GM18909 (cell line): Measurements from ENCODE around the gene CCDC197.
A peak's percentile ranks its signal among the peaks of the same experiment; 100 is the strongest.

ENCODE experiments used
- ATAC-seq: cut with Tn5 transposase; IDR thresholded peaks from one replicate; pipeline ENCODE4 v1.9.1; 2021; ENCODE audit warnings: mild to moderate bottlenecking; ENCODE audit not compliant: unreplicated experiment, poor library complexity

The CCDC197 gene

DNA sequence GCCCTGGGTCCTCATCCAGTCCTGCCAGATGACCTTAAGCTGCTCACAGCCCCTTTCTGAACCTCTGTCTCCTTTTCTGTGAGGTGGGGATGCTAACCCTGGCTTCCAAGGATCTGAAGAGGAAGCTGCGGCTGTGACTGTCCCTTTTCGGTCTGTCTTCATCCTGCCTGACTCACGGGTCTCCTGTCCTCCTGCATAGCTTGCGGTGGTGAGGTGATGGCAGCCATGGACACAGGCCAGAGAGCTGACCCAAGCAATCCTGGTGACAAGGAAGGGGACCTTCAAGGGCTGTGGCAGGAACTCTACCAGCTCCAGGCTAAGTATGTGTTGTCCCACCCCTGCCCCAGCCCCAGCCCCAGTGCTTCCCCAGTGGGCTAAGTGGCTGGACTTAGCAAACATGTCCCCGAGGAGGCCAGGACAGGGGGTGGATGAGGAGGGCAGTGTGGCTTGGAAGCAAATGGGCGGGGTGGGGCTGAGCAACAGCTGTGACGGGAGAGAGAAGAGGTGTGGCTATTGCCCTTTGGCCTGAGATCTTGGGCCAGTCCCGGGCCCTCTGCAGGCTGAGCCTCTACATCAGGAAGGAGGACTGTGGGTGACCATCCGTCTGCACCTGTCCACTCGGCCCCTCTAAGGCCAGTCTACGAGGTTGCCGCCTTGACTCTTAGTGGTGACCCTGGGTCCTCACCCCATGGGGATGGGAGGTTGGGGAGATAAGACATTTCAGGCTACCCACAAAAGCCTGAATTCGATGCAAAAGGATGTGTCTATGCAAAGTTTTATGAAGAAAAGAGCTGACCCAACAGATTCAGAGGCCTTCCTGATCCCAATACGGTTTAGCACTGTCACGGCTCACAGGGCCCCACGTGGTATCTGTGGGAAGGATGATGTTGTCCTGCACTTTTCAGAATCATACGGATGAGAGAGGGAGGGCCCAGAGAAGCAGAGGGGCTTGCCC lies 1.1 kb downstream of the CCDC197 start:
- no peak for ATAC-seq

DNA sequence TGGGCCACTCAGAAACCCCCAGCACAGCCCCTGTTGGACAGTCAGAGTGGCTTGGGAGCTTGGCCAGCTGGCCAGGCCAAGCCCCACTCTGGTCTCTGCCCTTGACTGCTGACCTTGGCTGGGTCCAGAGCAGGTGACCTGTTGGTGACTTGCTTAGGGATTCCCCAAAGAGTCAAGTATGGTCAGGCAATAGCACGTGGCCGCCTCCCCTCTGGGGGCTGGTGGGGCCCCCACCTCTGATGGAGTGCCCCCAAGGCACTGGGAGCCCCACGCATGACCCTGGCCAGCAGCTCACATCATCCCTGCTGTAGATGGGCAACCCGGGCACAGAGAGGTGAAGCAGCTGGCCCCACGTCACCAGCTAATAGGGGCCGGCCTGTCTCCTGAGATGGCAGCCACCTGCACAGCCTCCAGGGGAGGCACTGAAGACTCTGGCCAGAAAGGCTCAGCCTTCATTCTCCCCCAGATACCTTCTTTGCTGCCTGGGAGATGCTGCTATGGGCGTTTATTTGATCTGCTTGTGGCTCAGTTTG lies 1.8 kb downstream of the CCDC197 start:
- no peak for ATAC-seq

DNA sequence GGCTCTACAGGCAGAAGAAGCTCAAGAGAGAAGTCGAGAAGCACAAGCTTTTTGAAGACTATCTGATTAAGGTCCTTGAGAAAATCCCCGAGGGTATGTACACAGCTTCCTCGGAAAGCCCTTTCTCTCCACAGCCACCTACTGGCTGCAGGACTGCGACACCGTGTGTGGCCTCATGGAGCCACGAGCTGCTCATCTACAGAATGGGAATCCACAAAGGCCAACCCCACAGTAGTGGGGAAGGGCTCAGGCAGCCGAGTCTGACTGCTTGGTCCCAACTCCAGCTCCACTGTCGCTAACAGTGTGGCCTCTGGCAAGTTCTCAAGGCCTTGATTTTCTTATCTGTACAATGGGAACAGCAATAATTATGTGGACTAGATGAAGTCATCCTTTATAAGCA lies 2.5 kb downstream of the CCDC197 start:
- no peak for ATAC-seq

DNA sequence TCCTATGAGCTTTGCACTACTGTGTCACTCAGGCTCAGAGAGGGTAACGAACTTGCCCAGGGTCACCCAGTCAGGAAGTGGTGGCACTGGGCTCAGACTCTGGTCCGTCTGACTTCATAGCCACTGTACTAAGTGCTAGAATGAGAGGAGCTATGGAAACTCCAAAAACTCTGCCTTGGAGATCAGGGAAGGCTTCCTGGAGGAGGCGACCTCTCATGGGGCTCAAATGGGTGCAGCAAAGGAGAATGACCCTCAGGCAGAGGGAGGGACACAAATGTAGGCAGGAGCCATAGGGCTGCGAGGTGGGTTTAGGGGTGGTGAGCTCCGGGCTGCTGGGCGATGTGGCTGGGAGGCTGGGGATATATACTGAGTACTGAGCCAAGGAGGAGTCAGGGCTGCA lies 3.2 kb downstream of the CCDC197 start:
- ATAC-seq: no peak

DNA sequence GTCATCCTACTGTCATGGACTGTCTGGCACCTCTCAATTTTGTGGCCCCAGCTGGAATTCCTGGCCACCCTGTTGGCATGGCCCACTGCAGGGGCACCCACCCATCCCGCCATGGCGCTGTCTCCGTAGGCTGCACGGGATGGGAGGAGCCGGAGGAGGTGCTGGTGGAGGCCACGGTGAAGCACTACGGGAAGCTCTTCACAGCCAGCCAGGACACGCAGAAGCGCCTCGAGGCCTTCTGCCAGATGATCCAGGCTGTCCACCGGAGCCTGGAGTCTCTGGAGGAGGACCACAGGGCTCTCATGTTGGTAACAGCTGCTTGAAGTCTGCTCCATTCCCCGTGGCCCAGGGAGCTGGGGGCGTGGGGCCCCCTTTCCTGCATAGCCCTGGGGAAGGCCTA lies 3.9 kb downstream of the CCDC197 start:
- no peak for ATAC-seq

DNA sequence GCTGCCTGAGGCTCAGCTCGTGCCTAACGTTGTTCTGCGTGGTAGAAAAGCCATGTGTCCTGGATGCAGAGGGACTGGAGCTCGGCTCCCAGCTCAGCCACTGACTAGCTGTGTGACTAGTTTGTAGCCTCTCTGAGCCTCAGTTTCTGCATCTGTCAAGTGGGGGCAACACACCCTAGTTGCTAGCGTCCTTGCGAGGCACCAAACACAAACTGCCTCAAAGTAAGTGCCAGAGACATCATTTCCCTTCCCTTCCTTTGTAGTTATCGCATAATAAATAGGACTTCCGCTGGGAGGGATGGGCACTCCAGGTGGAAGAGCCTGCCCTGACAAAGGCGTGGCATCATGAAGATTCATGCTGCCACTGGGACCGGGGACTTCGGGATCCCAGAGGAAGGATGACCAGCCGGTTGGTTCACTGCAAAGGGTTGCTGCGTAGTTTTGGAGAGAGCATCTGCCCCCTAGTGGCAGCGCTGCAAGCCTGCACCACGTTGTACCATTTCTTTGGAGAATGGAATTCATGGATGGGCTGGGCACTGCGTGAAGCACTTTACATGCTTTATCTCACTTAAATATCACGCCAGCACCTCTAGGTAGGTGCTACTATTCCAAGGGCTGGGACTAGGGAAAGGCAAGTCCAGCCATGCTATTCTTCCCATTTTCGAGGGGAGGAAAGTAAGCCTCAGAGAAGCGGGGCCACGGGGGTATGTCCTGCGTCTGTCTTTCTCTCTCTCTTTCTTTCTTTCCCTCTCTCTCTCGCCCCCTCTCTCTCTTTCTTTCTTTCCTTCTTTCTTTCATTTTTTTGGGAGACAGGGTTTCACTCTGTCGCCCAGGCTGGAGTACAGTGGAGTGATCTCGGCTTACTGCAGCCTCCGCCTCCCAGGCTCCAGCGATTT lies 4.6 kb downstream of the CCDC197 start:
- ATAC-seq: peak; percentile 58

DNA sequence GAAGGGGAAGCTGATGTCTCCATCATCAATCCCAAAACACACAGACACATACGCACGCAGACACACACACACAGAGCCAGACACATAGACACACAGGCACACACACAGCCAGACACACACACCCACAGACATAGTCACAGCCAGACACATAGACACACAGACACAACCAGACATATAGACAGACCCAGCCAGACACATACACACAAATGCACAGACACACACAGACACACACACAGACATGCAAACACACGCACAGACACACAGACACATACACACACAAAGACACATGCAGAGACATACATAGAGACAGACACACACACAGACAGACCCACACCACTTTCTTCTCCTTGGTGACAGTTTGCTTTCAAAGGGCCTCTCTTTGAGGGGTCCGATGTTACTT lies 6.3 kb downstream of the CCDC197 start:
- ATAC-seq: no peak

DNA sequence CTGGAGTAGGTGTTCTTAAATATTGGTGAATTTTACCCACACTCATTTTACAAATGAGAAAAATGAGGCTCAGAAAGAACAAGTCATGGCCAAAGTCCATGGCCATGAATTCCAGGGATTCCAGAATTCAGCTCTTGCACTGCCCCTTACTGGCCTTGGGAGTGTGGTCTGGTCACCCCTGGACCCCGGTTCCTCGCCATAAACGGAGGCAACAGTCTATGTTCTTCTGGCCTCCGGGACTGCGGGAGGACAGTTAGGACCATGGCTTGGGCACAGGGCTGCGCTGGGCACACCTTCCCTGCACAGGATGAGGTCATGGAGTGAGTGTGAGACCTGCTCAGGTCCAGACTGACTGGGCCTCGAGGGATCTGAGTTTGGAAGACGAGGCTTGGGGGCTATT lies 6.9 kb downstream of the CCDC197 start:
- ATAC-seq: no peak

DNA sequence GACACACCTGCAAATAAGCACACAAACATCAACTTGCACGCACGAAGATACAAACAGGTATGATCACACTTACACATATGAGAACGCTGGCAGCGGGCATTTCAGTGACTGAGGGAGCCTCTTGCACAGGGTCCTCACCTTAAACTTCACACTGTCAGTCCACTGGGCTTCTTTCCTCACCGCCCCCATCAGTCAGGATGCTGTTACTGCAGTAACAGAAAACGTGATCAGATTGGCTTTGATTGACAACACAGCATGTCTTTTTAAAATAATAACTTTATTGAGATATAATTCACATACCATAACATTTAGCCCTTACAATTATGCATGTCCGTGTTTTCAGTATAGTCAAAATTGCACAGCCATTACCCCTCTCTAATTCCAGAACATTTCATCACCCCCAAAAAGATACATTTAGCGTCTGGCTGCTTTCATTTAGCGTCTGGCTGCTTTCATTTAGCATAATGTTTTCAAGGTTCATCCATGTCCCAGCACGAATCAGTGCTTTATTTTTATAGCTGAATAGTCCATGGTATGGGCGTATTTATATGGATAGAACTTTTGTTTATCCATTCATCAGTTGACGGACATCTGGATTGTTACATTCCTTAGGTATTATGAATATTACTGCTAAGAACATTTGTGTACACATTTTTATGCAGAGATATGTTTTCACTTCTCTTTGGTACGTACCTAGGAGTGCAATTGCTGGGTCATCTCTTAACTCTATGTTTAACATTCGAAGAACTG lies 8.4 kb downstream of the CCDC197 start:
- no peak for ATAC-seq

DNA sequence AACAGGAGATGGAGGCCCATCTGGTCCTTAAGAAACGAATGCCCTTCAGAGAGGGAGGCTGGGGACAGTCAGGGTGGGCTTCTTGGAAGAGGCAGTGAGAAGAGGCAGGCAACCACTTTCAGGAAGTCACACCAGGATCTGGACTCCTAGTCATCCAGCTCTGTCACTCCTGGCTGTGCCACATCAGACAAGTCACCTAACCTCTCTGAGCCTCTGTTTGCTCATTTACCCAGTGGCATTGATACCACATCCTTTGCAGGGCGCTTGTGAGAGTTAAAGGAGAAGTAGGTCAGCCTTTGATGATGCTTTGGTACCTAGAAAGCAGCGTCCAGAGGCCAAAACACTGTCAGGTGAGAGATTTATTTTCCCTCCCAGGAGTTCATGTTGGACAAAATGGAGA lies 11.1 kb downstream of the CCDC197 start:
- ATAC-seq: no peak

DNA sequence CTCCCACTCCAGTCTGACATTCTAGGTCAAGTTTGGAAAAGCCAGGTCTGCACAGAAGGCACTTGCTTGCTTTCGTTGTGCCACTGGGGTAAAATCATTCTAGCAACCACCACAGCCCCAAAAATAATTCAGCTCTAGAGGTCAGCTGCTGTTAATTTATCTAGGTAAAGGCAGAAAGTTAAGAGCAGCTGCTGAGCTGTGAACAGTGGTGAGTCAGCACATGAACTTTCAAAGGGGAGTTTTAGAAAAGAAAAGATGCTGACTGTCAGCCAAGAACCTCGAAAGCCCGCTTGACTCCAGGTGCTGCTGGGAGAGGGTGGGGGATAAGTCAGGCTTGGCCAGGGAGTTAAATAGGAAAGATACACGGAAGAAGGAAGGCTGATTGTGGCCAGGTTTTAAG lies 12.7 kb downstream of the CCDC197 start:
- peak; percentile 45 for ATAC-seq

DNA sequence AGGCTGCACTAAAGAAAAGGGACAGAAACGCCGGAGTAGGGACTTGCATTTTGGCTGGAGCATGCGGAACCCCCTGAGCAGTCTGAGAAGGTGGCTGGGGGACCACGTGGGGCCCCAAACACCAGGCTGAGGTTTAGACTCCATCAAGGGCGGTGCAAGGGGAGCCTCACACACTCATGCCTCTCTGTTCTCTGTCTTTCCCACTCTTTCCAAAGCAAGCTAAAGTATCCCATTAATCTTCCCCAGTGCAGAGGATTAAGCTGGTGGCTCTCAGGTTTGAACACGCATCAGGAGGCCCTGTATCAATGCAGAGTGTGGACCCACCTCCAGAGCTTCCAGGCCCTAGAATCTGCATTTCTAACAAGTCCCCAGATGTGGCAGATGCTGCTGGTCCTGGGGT lies 13.5 kb downstream of the CCDC197 start:
- no peak for ATAC-seq

DNA sequence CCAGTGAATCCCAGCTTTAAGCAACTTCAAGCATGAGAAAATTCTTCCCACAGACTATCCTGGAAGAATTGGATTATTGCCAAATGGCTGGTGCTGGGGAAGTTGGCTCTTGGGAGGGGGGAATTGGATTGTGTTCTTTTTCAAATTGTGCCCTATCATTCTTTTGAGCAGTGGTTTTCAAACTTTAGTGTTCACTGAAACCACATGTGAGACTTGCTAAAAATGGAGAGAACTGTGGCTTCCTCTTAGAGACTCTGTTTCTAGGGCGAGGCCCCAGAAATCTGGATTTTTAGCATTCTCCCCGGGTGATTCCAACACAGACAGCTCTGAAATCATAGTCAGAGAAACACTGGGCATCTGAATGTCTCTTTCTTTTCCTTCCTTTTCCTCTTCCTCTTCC lies 14.7 kb downstream of the CCDC197 start:
- no peak for ATAC-seq

DNA sequence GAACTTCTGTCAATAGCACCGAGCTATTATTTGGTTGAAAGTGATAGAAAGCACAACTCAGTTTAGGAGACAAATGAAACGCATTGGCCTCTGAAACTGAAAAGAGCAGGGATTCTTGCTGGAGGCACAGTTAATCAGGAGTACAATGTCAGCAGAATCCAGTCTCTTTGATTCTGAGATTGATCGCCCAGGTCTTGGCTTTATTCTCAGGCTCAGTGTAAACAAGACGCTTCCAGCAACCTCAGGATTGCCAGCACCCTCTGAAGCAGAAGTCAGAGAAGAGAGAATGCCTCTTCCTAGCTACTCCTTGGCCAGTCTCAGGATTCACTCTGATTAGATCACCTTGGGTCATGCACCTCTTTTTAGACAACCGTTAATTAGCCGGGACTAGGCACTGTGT lies 17.3 kb downstream of the CCDC197 start:
- no peak for ATAC-seq

DNA sequence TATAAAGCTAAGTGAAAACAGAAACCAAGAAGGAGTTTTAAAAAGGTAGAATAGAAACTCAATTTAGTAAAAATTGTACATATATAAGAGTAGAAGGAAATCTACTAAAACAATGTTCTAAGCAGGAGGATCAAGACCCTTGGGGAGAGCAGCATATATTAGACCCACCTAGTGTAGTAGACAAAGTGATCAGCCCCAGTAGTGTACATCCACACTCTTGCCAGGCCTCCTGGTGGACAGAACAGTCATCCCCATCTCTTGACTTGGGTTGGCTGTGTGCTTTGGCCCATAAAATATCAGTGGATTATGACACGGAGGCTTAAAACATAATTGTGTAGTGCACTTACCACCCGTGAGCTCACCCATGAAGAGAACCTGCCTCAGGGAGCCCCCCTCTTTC lies 18.1 kb downstream of the CCDC197 start:
- ATAC-seq: no peak

DNA sequence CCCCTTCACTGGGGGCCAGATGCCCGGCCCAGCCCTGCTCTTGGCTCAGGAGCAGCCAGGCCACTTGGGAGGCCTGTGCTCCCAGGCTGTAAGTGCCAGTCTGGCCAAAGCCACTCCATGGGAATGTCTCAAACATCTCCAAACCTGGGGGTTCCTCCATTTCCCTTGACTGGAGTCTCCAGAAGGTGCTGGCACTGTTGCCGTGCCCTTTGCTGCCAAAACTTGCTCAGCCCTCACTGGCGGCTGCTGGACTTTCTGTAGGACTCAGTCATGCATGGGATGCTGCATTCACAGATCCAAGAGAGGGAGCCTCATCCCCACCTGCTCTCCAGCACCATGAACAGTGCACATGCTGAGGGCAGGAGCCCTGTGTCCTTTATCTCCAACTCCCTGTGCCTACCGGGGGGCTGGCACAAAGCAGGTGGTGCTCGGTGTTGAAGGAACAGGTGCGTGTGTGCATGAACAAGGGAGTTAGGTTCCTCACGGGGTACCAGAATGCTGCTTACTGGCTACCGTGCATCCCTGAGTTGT lies 19.4 kb downstream of the CCDC197 start:
- no peak for ATAC-seq

DNA sequence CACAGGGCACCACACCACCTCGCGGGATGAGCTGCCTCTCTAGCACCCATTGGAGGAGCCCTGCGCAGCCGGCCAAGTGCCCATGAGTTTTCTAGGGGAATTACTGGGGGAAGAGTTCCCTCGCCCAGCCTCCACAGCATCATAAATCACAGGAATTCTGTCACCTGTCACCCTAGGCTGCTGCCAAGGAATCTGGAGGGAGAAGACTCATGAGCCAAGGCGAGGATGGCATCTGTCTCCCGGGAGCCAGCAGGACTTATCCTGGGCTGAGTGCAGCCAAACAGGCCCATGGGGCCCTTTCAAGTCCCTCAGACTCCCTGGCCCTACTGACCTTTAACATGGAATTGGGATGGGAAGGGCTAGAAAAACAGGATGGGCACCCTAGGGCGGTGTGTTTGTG lies 21.2 kb downstream of the CCDC197 start:
- ATAC-seq: no peak

DNA sequence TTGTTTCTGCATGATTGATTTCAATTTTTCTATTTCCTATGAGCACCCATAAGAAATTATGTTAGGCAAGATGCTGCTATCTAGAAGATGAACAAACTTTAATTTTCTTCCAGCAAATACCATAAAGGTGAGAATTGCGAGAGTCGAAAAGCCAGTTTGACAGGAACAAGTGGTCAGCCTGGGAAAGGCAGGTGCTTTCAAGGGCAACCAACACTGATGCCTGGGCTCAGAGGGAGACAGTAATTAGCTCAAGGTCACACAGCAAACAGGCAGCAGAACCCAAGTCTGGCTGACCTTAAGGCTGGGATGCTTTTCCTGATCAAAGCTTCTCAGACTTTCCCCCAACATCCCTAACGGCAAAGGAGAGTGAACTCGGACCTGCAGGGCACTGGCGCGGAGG lies 22.2 kb downstream of the CCDC197 start:
- ATAC-seq: no peak

DNA sequence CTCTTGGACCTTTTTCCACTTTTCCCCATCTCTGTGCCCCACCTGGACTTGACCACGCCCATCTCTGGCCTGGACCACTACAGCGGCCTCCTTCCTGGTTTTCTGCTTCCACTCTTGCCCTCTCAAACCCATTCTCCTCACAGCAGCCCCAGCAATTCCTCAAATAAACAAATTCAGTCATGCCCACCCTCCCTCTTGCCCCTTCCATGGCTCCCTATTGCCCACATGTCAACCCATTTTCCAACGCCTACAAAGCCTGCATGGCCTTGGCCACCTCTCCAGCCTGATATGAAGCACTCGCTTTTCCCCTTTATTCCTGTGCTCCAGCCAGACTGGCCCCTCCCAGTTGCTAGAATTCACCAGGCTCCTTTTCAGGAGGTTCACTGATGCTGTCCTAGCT lies 23.2 kb downstream of the CCDC197 start:
- no peak for ATAC-seq

DNA sequence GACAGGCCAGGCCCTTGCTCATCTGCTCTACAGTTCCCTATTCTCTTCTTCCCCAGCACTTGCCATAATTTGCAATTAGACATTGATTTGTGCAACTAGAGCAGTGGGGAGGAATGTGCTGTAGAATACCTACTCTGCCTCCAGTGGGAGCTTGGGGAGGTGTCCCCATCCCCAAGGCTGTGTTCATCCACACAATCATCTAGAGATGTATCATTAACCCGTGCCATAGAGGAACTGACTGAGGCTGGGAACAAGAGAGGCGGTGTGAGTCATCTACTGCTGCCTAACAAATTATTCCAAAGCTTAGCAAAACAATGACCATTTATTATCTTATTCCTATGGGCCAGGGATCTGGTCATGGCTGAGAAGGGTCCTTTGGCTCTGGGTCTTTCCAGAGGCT lies 23.9 kb downstream of the CCDC197 start:
- ATAC-seq: no peak
